ENCODE data around the gene KRTAP10-12. TPM values are rescaled to one million over a fixed set of nuclear protein-coding genes. Genes with fewer than 3 reads are reported as not detected.

Gene KRTAP10-12
- total and polyA plus RNA-seq, 2 of the 13 experiments (the other 11 are each of a cell fraction or from before 2014, with no cell fraction given), result not detected

GRCh38 chr21:44700101-44701022, 3.4 kb downstream of the KRTAP10-12 start (continued):
- TF ChIP-seq PRDM10 (CRISPR knock-in tag; IDR thresholded peaks at IDR 0.05; ENCODE audit: low read depth) (peak; percentile 88), ZXDC (CRISPR knock-in tag; IDR thresholded peaks at IDR 0.05) (no peak), GMEB1 (CRISPR knock-in tag; IDR thresholded peaks at IDR 0.05; ENCODE audit: borderline replicate concordance) (no peak), POGZ (CRISPR knock-in tag; IDR thresholded peaks at IDR 0.05) (no peak), EZH2 (conservative IDR thresholded peaks at IDR 0.05; ENCODE audit: low read depth, low read length) (no peak), RFXANK (CRISPR knock-in tag; IDR thresholded peaks at IDR 0.05) (no peak), PBX2 (CRISPR knock-in tag; IDR thresholded peaks at IDR 0.05) (no peak)
